IMR-90 (cell line): ENCODE data around the gene POU2F1. TPM values are rescaled to one million over a fixed set of nuclear protein-coding genes. Genes with fewer than 3 reads are reported as not detected.
A peak's percentile ranks its signal among the peaks of the same experiment; 100 is the strongest.

Experiments used
- ATAC-seq: fragments of 200-7000 bp; cut with Tn5 transposase; 2 replicates; pipeline ENCODE4 v1.9.1; 2020; ENCODE audit warnings: low read depth, mild to moderate bottlenecking, moderate library complexity
- BruUV-seq: library from RNA; stranded (reverse); fragments of 400-500 nt; replicated peaks from 2 replicates; lab custom pipeline; 2021; lab: Mats Ljungman, UMichigan
- CTCF ChIA-PET: fragments of 300-600 bp; formaldehyde crosslinking; extraction: SDS; loops from one replicate; lab custom pipeline; 2021; ENCODE audit warnings: antibody characterized with exemption; lab: Yijun Ruan, JAX
- POLR2A ChIA-PET: fragments of 300-600 bp; sonication (Branson Sonifier 250); formaldehyde crosslinking; loops from one replicate; lab custom pipeline; 2022; ENCODE audit warnings: antibody characterized with exemption; ENCODE audit not compliant: unreplicated experiment; lab: Charles Lee
- DNase-seq: peaks from one replicate; pipeline ENCODE4 v3.0.0; 2013
- H2AFZ ChIP-seq: replicated peaks from 2 replicates; pipeline ENCODE3; 2013; ENCODE audit warnings: low read length, mild to moderate bottlenecking; ENCODE audit not compliant: poor library complexity
- H2AK5ac ChIP-seq: 2 replicates; pipeline ENCODE4 v1.6.1; 2013; ENCODE audit warnings: low read depth, low read length, inconsistent platforms
- H2AK9ac ChIP-seq: replicated peaks from 2 replicates; pipeline ENCODE3; 2013; ENCODE audit warnings: mild to moderate bottlenecking, low read depth, low read length, moderate library complexity; ENCODE audit not compliant: poor library complexity
- H2BK120ac ChIP-seq: 2 replicates; pipeline ENCODE4 v1.6.1; 2013; ENCODE audit warnings: low read depth, low read length, inconsistent platforms
- H2BK15ac ChIP-seq: 3 replicates; pipeline ENCODE4 v1.6.1; 2013; ENCODE audit warnings: low read depth, low read length, inconsistent platforms
- H2BK20ac ChIP-seq: 2 replicates; pipeline ENCODE4 v1.6.1; 2013; ENCODE audit warnings: low read depth, mild to moderate bottlenecking, inconsistent platforms, low read length, moderate library complexity
- H2BK5ac ChIP-seq: 2 replicates; pipeline ENCODE4 v1.6.1; 2013; ENCODE audit warnings: mild to moderate bottlenecking, low read depth, low read length, inconsistent platforms; ENCODE audit not compliant: poor library complexity, severe bottlenecking
- H3K14ac ChIP-seq: replicated peaks from 2 replicates; pipeline ENCODE4 v1.6.1; 2013; ENCODE audit warnings: low read depth, low read length, inconsistent platforms
- H3K18ac ChIP-seq: 2 replicates; pipeline ENCODE4 v1.6.1; 2013; ENCODE audit warnings: low read depth, low read length, control low read depth
- H3K23ac ChIP-seq: 2 replicates; pipeline ENCODE4 v1.6.1; 2013; ENCODE audit warnings: low read depth, low read length, inconsistent platforms
- H3K27ac ChIP-seq: 2 replicates; pipeline ENCODE4 v1.5.1; 2013; ENCODE audit warnings: mild to moderate bottlenecking, control low read depth, low read length; ENCODE audit not compliant: insufficient read depth
- H3K27me3 ChIP-seq: 2 replicates; pipeline ENCODE4 v1.6.1; 2013; ENCODE audit warnings: low read length; ENCODE audit not compliant: control insufficient read depth, insufficient read depth
- H3K36me3 ChIP-seq: 2 replicates; pipeline ENCODE4 v1.6.1; 2013; ENCODE audit warnings: low read length, mixed read lengths; ENCODE audit not compliant: control insufficient read depth, insufficient read depth
- H3K4ac ChIP-seq: 2 replicates; pipeline ENCODE4 v1.6.1; 2013; ENCODE audit warnings: low read depth, low read length, inconsistent platforms
- H3K4me1 ChIP-seq: 2 replicates; pipeline ENCODE4 v1.6.1; 2013; ENCODE audit warnings: low read length, mixed read lengths; ENCODE audit not compliant: control insufficient read depth, insufficient read depth
- H3K4me2 ChIP-seq: 2 replicates; pipeline ENCODE4 v1.6.1; 2013; ENCODE audit warnings: low read depth, mild to moderate bottlenecking, control low read depth, low read length, moderate library complexity
- H3K4me3 ChIP-seq: 2 replicates; pipeline ENCODE4 v1.5.1; 2013; ENCODE audit warnings: low read depth, mild to moderate bottlenecking, control low read depth, low read length, moderate library complexity; ENCODE audit not compliant: insufficient read depth
- H3K56ac ChIP-seq: 2 replicates; pipeline ENCODE4 v1.6.1; 2013; ENCODE audit warnings: low read length, inconsistent platforms; ENCODE audit not compliant: insufficient read depth; ENCODE audit errors: extremely low read depth
- H3K79me1 ChIP-seq, 2 experiments: 2 replicates each; pipeline ENCODE4 v1.6.1; 2013; ENCODE audit warnings: low read length in 2 of 2, inconsistent platforms in 1 of 2, low read depth in 1 of 2
- H3K9ac ChIP-seq: 2 replicates; pipeline ENCODE4 v1.6.1; 2013; ENCODE audit warnings: low read depth, low read length, control low read depth
- H3K9me1 ChIP-seq: 2 replicates; pipeline ENCODE4 v1.6.1; 2013; ENCODE audit warnings: low read length, inconsistent platforms; ENCODE audit not compliant: insufficient read depth
- H3K9me3 ChIP-seq: 2 replicates; pipeline ENCODE4 v1.6.1; 2013; ENCODE audit warnings: low read length; ENCODE audit not compliant: control insufficient read depth, insufficient read depth
- H4K20me1 ChIP-seq: 2 replicates; pipeline ENCODE4 v1.6.1; 2013; ENCODE audit warnings: low read length, inconsistent platforms; ENCODE audit not compliant: insufficient read depth
- H4K5ac ChIP-seq: 2 replicates; pipeline ENCODE4 v1.6.1; 2013; ENCODE audit warnings: mild to moderate bottlenecking, low read depth, low read length, control low read depth
- H4K8ac ChIP-seq, 2 experiments: 2 replicates each; pipeline ENCODE4 v1.6.1; 2013; ENCODE audit warnings: low read depth in 2 of 2, low read length in 2 of 2, control low read depth in 1 of 2, inconsistent platforms in 1 of 2
- H4K91ac ChIP-seq: 2 replicates; pipeline ENCODE4 v1.6.1; 2013; ENCODE audit warnings: low read depth, low read length, inconsistent platforms; ENCODE audit not compliant: insufficient read depth
- BHLHE40 ChIP-seq: fragments of 150-350 bp; IDR thresholded peaks from 2 replicates; pipeline ENCODE4 v1.6.1; 2016; ENCODE audit warnings: mild to moderate bottlenecking, low read depth, low read length
- CEBPB ChIP-seq: IDR thresholded peaks from 2 replicates; pipeline ENCODE4 v1.6.1; 2012; ENCODE audit warnings: low read depth, low read length, improper control_type of control experiment
- CHD1 ChIP-seq: IDR thresholded peaks from 2 replicates; pipeline ENCODE4 v1.6.1; 2012; ENCODE audit warnings: low read depth, low read length, improper control_type of control experiment
- FOS ChIP-seq: fragments of 150-350 bp; IDR thresholded peaks from 2 replicates; pipeline ENCODE4 v1.6.1; 2016; ENCODE audit warnings: low read depth, low read length
- MAFK ChIP-seq: IDR thresholded peaks from 2 replicates; pipeline ENCODE4 v1.6.1; 2012; ENCODE audit warnings: low read depth, low read length, improper control_type of control experiment
- MAZ ChIP-seq: IDR thresholded peaks from 2 replicates; pipeline ENCODE4 v1.6.1; 2012; ENCODE audit warnings: low read depth, mild to moderate bottlenecking, low read length, improper control_type of control experiment, moderate library complexity, borderline replicate concordance
- MXI1 ChIP-seq: IDR thresholded peaks from 2 replicates; pipeline ENCODE4 v1.6.1; 2012; ENCODE audit warnings: low read depth, mild to moderate bottlenecking, low read length, moderate library complexity, borderline replicate concordance
- NFE2L2 ChIP-seq: fragments of 150-350 bp; IDR thresholded peaks from 2 replicates; pipeline ENCODE4 v1.6.1; 2016; ENCODE audit warnings: low read depth, mild to moderate bottlenecking, low read length
- POLR2A ChIP-seq: IDR thresholded peaks from 2 replicates; pipeline ENCODE4 v1.6.1; 2012; ENCODE audit warnings: mild to moderate bottlenecking, low read depth, low read length
- RAD21 ChIP-seq: IDR thresholded peaks from 2 replicates; pipeline ENCODE4 v1.6.1; 2012; ENCODE audit warnings: low read length, improper control_type of control experiment
- RCOR1 ChIP-seq: IDR thresholded peaks from 2 replicates; pipeline ENCODE4 v1.6.1; 2012; ENCODE audit warnings: mild to moderate bottlenecking, low read length, improper control_type of control experiment; ENCODE audit not compliant: insufficient replicate concordance
- RFX5 ChIP-seq: IDR thresholded peaks from 2 replicates; pipeline ENCODE4 v1.8.0; 2012; ENCODE audit warnings: low read depth, mild to moderate bottlenecking, low read length, moderate library complexity
- SMC3 ChIP-seq: fragments of 150-350 bp; IDR thresholded peaks from 2 replicates; pipeline ENCODE4 v1.6.1; 2016; ENCODE audit warnings: low read depth, mild to moderate bottlenecking, antibody characterized with exemption, low read length, moderate library complexity
- WGBS, 2 experiments: methylation state at CpG; one replicate each; pipeline versions ENCODE4 v1.1.5 to v1.1.7; 2013; ENCODE audit warnings: missing lambda C conversion rate in 2 of 2; ENCODE audit not compliant: insufficient read length in 1 of 2; ENCODE audit errors: extremely low coverage in 2 of 2; 5-methylcytosine and 5-hydroxymethylcytosine counted together
- dilution Hi-C: fragments of 300-500 bp; cut with HindIII; formaldehyde crosslinking; loops from one replicate; pipeline ENCODE4 v1.14.3; 2018; ENCODE audit warnings: low sequenced_read_pairs; ENCODE audit not compliant: unreplicated experiment
- in situ Hi-C: fragments of 300-500 bp; cut with MboI; formaldehyde crosslinking; loops from 3 replicates; pipeline ENCODE4 v1.14.3; 2019; ENCODE audit warnings: low sequenced_read_pairs, inconsistent platforms, mixed read lengths
- intact Hi-C: fragments of 100-400 bp; cut with micrococcal nuclease; formaldehyde crosslinking; loops from 2 replicates; pipeline ENCODE4 v1.10.0; 2022
- polyA plus RNA-seq, 3 experiments: library from polyadenylated mRNA; depleted of rRNA; stranded (reverse); fragments of >200 nt; gene quantifications; 2 replicates each; pipeline ENCODE4 v1.2.3, GENCODE V29; 2012; ENCODE audit warnings: low replicate concordance in 1 of 3
- total RNA-seq: library from RNA; depleted of rRNA; stranded (reverse); fragments of >200 nt; gene quantifications from 2 replicates; pipeline ENCODE4 v1.2.3, GENCODE V29; 2012
- TF ChIP-seq, protein P1 (sequence below): fragments of 150-350 bp; IDR thresholded peaks from 2 replicates; pipeline ENCODE4 v1.6.1; 2016; ENCODE audit warnings: low read depth, mild to moderate bottlenecking, low read length, moderate library complexity, borderline replicate concordance
- TF ChIP-seq, protein P2 (sequence below): conservative IDR thresholded peaks from 2 replicates; pipeline ENCODE4 v1.5.1; 2012; ENCODE audit warnings: mild to moderate bottlenecking, low read depth, low read length, improper control_type of control experiment
- TF ChIP-seq, protein P3 (sequence below): fragments of 150-350 bp; IDR thresholded peaks from 2 replicates; pipeline ENCODE4 v1.6.1; 2017; ENCODE audit warnings: mild to moderate bottlenecking, antibody characterized with exemption, low read length, low read depth

Gene POU2F1
- total and polyA plus RNA-seq, 2 of the 4 experiments (the other 2 are of a cell fraction), result 1.2 to 3.4 TPM

DNA sequence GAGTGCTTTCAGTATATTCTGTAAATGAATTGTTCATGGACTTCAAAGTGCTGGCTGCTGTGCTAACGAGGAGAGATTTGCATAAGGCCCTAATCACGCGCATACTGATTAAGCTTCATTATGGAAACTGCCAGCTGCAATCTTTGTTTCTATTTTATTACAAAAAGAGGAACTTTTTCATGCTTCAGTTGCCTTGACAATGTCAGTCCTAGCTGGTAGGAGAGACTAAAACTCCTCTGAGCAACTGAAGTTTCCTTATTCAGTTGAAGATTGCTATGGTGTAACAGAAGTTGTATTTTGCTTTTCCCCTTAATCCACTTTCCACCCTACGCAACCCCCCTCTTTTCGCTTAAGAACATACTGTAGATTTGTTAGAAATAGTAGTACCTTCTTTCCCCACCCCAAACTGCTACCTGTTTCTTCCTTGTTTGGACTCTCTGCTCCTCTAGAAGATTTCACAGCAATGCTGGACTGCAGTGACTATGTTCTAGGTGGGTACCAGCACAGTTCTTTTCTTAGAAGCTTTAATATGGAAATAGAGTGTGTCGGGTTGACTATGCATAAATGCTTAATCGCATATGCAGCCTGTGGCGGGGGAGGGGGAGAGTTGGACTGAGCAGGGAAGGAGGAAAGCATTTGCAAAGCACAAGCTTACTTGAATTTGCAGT, 108.3 kb downstream of the POU2F1 start:
- Histone ChIP-seq H4K8ac (no peak overlapping the region), H2BK20ac (no peak overlapping the region), H3K18ac (no peak overlapping the region), H3K79me1 (no peaks in the 10 kb centered on the region; a peak in 1 of 4 replicates), H2BK5ac (no peak overlapping the region), H3K56ac (no peak overlapping the region), H3K4me2 (no peak overlapping the region), H3K4ac (no peak overlapping the region), H3K23ac (no peak overlapping the region), H3K4me3 (no peak overlapping the region), H3K14ac (no peak overlapping the region), H3K36me3 (no peaks in the 10 kb centered on the region), H2AFZ (no peak overlapping the region), H2AK9ac (no peak overlapping the region), H3K27me3 (no peaks in the 10 kb centered on the region), H4K91ac (no peak overlapping the region), H3K9me3 (no peaks in the 10 kb centered on the region), H4K5ac (no peak overlapping the region), H3K27ac (no peak overlapping the region), H3K9me1 (no peaks in the 10 kb centered on the region), H3K4me1 (no peaks in the 10 kb centered on the region), H2BK15ac (no peak overlapping the region), H2BK120ac (no peak overlapping the region), H2AK5ac (no peak overlapping the region), H4K20me1 (no peaks in the 10 kb centered on the region), H3K9ac (no peak overlapping the region)
- CTCF ChIA-PET, result no interaction called here
- BruUV-seq, result no TSS peak
- TF ChIP-seq RAD21 (no peak), CHD1 (no peak), NFE2L2 (no peak), BHLHE40 (no peak), MAFK (no peak), SMC3 (no peak), RCOR1 (no peak), MXI1 (no peak), CEBPB (no peak), MAZ (no peak), POLR2A (no peak), RFX5 (no peak), FOS (no peak)
- TF ChIP-seq, protein P1, sequence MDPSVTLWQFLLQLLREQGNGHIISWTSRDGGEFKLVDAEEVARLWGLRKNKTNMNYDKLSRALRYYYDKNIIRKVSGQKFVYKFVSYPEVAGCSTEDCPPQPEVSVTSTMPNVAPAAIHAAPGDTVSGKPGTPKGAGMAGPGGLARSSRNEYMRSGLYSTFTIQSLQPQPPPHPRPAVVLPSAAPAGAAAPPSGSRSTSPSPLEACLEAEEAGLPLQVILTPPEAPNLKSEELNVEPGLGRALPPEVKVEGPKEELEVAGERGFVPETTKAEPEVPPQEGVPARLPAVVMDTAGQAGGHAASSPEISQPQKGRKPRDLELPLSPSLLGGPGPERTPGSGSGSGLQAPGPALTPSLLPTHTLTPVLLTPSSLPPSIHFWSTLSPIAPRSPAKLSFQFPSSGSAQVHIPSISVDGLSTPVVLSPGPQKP, result no peak
- TF ChIP-seq, protein P2, sequence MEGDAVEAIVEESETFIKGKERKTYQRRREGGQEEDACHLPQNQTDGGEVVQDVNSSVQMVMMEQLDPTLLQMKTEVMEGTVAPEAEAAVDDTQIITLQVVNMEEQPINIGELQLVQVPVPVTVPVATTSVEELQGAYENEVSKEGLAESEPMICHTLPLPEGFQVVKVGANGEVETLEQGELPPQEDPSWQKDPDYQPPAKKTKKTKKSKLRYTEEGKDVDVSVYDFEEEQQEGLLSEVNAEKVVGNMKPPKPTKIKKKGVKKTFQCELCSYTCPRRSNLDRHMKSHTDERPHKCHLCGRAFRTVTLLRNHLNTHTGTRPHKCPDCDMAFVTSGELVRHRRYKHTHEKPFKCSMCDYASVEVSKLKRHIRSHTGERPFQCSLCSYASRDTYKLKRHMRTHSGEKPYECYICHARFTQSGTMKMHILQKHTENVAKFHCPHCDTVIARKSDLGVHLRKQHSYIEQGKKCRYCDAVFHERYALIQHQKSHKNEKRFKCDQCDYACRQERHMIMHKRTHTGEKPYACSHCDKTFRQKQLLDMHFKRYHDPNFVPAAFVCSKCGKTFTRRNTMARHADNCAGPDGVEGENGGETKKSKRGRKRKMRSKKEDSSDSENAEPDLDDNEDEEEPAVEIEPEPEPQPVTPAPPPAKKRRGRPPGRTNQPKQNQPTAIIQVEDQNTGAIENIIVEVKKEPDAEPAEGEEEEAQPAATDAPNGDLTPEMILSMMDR, result no peak
- TF ChIP-seq, protein P3, sequence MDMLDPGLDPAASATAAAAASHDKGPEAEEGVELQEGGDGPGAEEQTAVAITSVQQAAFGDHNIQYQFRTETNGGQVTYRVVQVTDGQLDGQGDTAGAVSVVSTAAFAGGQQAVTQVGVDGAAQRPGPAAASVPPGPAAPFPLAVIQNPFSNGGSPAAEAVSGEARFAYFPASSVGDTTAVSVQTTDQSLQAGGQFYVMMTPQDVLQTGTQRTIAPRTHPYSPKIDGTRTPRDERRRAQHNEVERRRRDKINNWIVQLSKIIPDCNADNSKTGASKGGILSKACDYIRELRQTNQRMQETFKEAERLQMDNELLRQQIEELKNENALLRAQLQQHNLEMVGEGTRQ, result no peak
- POLR2A ChIA-PET, result no interaction called here
- dilution Hi-C loops, result no loop called here
- DNase-seq (peak; percentile 0), ATAC-seq (0 out of 2 replicates have a peak, but pooled peaks have one; percentile 35)
- WGBS, 2 experiments, result 57% methylated on average over 3 of the region's 8 CpGs; no CpG with 5 or more reads in 1 of the 2 experiments
- in situ Hi-C loops, result no loop called here
- intact Hi-C loops, result no loop called here
